ENCODE results near the gene ZC2HC1C. TPM values are rescaled to one million over a fixed set of nuclear protein-coding genes. Genes with fewer than 3 reads are reported as not detected.

Gene ZC2HC1C
- total RNA-seq (2014; rRNA removed; shearing (Covaris generic)): 1.6 and 4.1 TPM in 2 replicates

DNA sequence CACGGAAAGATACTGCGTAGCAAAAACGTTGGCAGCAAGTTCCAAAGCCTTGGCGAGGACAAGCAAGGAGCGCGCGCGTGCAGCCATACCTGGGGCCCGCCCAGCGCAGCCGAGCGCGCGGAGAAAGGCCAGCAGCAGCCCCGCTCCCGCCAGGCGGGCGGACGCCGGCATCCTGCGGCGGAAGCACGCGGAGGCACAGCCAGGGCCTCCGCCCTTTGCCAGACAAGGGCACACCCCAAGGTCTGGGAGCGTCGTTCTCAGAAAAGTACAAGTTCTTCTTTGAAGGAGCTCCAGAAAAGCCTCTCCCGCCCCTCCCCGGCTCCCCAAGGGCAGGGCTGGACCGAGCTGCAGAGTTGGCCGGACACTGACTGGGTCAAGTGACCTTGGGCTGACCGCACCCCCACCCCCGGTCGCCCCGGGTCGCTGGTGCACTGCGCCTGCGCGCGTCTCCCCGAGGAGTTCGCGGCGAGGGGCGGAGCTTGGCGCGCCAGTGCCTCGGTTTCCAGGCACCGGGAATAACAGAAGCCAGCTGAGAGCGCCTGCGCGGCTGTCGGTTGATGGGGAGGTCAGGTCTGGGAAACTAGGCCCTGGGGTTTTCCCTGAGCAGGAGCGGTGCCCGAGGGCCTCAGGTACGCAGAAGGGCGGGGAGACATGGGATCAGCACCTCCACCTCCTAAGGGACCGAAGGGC is at the start of gene ZC2HC1C:
Gene ZC2HC1C, plus strand, starts transcription at position 521 of the 690 bp plus-strand sequence. CDS start 933 bp downstream, outside the sequence.
- DNase-seq (ENCODE audit: low spot score): peak; percentile 89

DNA sequence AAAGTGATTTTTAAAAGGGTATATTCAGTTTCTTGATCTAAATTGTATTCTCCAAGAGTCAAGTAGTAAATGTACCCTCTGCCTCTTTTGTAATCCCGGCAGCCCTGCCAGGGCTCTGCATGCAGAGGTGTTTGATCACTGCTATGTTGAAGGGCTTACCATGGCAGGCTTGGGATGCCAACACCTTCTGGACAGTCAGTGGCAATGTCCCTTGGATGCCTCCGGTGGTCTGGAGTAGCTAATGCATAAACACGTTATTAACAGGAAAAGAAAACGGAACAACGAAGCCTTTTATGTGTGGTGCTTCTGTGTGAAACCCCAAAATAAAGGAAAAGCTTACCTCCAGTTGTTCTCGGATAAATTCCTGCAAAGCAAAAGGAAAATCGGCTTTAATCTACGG is 46.8 kb upstream of the ZC2HC1C start:
- peak; percentile 25 for DNase-seq (ENCODE audit: low spot score)

DNA sequence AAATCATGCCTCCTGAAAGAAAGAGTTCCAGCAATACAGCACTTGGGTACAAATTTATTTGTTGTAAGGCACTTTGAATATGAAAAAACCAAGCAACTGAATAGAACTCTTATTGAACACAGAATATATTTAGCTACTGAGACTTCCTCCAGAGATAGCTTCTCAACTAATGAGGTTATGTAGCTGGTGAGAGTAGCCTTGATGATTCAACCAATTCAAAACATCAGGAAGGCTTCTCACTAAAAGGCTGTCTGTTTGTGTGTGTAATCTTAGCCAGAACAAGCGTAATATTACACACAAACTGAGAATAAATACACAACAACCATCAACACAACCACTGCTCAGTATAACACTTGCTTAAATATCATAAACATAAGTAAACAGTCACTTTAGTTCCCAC is 46.3 kb upstream of the ZC2HC1C start:
- DNase-seq (ENCODE audit: low spot score): no peak

GRCh38 chr14:75025082-75025481 is 44.4 kb upstream of the ZC2HC1C start:
- DNase-seq (ENCODE audit: low spot score): peak; percentile 28

DNA sequence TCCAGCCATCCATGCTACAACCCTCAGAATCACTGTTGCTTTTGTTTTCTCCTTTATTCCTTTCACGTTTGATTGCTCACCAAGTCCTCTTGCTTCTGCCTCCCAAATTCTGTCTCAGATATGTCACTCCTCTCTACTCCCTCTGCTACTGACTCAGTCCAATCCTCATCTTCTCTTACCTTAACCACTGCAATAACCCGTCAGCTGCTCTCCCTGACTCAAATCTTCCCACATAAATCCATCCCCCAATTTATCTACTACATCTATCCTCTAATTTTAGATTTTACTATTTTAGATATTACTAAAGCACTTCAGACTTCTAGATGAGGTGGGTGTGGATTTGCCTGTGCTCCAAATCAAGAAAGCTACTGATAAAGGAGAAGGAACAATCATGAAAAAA is 43.6 kb upstream of the ZC2HC1C start:
- DNase-seq (ENCODE audit: low spot score): no peak

- no peak for DNase-seq (ENCODE audit: low spot score)
Measured at GRCh38 chr14:75030147-75030546, 39.3 kb upstream of the ZC2HC1C start.

GRCh38 chr14:75032939-75033338 is 36.5 kb upstream of the ZC2HC1C start:
- no peak for DNase-seq (ENCODE audit: low spot score)

DNA sequence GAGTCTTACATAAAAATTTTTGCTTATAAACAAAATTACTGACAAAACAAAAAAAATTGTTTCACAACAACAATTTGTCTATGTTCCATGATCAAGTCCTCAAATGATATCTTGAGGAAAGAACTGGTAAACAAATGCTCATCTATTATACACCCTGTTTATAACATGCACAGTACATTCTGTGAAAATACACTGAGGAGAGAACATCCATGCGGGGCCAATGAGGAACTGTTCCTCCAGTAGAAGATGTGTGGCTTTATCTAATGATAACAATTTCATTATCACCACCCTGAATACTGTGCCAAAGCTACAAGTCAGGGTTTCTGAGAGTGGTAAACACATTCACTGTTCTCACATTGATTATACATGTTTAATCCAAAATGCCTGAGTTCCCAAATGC is 28.9 kb upstream of the ZC2HC1C start:
- no peak for DNase-seq (ENCODE audit: low spot score)

DNA sequence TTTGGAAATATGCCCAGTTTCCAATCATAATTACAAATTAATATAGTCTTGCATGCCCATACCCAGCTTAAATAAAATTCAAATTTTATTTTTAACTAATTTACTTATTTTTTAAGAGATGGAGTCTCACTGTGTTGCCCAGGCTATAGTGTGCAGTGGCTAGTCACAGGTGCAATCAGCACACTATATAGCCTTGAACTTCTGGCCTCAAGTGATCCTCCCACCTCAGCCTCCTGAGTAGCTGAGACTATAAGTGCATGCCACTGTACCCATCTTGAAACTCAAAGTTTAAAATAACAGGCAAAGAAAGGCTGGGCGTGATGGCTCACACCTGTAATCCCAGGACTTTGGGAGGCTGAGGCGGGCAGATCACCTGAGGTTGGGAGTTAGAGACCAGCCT is 28.5 kb upstream of the ZC2HC1C start:
- DNase-seq (ENCODE audit: low spot score): no peak

- DNase-seq (ENCODE audit: low spot score): peak; percentile 82
Measured at GRCh38 chr14:75041613-75042012, 27.8 kb upstream of the ZC2HC1C start.

DNA sequence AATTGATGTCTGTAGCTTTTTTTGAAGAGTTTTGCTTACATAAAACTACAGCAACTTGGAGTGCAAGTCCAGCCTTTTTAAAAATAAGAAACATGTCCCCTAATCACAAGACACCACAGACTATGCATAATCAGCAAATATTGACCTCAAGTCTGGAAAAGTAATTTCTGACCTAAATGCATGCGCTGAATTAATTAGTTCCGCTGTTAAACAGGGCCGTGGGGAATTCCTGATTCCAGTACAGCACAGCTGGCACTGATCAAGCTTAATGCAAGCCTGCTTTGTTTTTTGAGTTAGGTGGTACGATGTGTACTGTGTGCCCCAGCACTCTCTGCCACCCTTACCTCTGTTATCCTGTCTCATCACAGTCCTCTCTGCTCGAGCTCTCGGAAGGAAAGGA is 27.4 kb upstream of the ZC2HC1C start:
- DNase-seq (ENCODE audit: low spot score): no peak

DNA sequence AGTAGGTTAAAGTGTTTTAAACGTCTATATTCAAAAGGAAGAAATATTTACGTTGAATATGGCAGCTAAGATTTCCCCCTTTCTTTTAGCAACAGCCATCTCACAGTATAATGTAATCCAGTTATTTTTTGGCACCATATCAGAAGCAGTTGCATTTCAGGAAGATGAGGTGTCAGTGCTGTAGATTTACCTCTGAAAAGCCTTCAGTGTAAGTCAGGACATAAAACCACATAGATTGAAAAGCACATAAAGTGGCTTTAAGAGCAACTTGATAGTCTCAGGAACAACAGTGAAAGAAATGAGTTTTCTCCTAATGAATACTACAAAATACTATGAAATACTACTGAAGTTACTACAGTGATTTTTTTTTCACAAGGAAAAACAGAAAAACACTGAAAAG is 25.1 kb upstream of the ZC2HC1C start:
- no peak for DNase-seq (ENCODE audit: low spot score)

DNA sequence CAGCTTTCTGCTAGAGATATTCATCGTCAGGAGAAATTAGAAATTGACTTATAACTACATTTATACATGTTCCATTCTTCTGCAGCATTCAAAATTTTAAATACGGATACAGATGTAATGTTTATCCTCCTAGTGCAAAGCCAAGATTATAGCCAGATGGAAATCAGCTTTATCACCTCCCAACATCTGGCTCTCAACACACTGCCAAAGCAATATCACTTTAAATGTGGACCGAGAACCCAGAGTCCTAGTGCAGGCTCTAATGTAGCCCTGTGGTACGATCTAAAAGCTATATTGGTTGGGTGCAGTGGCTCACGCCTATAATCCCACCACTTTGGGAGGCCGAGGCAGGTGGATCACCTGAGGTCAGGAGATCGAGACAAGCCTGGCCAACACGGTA is 24.7 kb upstream of the ZC2HC1C start:
- no peak for DNase-seq (ENCODE audit: low spot score)

DNA sequence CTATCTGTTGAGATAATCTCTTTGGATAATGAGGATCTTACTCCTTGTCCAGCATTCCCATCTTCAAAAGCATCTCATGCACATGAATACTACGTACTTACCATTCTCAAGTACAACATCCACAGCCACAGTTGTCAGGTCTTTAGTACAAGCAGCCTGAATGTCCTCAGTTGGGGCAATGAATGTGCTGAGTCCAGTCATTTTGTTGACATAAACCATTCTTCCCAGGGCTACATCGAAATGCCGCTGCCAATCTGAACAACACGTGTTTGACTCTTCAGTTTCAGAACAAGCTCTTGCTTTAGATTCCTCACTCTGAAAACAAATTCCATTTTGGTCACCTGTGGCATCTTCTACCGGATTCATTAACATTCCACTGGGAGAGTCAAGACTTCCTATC is 23.2 kb upstream of the ZC2HC1C start:
- DNase-seq (ENCODE audit: low spot score): no peak

DNA sequence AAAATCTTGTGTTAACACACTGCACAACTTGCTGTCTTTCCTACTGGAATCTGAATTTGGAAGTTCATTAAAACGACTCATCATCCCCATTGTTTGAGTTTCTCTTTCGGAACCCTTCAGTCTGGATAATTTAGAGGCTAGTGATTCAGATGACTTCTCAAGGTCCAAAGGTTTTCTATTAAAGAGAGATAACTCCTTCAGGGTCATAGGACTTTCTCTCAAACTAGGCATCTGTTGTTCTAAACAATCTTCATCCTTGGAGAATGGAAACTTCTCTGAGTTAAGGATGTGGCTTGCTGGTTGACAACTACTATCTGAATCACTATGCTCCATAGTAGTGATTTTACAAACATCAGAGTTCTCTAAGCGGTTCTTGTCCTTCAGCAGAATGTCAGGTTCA is 22.5 kb upstream of the ZC2HC1C start:
- DNase-seq (ENCODE audit: low spot score): no peak

DNA sequence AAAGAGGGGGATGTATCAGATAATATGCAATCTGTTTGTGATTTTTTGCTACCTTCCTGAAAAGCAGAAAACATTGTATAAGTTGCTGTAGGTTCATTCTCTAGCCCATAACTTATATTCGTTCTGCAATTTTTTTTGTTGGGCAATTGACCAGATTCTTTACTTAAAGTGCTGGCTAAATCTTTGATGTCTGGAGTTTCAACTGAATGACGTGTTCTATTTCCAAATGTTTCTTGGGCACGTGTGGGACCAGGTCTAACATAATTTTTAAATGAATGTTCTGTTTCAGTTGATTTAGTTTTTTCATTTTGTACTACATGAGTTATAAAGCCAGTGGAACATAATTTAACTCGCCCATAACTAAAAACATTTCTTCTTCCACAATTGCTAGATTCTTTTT is 21.9 kb upstream of the ZC2HC1C start:
- no peak for DNase-seq (ENCODE audit: low spot score)

GRCh38 chr14:75048101-75048500 is 21.3 kb upstream of the ZC2HC1C start:
- DNase-seq (ENCODE audit: low spot score): no peak

DNA sequence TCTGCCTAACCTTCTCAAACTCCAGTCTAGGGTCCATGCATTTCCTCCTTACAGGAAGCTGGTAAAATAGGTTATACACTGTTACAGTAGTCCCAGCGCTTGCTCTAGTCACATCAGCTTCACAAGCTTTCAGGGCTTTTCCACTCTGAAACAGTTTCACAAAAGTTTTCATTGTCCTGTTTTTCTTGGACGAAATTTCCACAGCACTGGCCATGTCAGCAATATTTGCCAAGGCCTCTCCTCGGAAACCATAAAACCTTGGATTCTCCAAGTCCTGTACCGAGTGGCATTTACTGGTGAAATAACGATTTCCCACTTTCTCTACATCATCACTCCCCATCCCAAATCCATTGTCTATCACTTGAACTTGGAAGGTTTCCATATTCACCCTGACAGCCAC is 20.3 kb upstream of the ZC2HC1C start:
- DNase-seq (ENCODE audit: low spot score): no peak

DNA sequence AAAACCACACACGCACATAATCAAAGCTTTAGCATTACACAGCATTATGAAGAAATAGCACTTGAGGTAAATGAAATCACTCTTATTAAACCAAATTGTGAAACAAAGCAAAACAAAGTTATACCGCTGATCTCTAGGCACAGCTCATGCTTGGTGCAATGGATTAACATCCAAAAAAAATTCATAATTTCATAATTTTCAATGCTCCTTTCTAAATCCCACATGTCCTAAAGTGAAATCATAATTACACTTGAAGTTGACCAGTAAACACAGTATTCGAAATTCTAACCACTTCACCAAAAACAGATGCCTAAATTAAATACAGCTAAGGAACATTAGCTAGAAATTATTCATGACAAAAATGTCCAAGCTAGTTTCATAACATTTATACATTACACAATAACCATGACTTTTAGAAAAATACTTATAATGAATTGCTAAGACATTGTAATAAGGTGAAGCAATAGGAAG is 19.7 kb upstream of the ZC2HC1C start:
- no peak for DNase-seq (ENCODE audit: low spot score)

GRCh38 chr14:75050852-75051555 is 18.4 kb upstream of the ZC2HC1C start, which contains the start of gene MLH3:
Gene MLH3, minus strand, starts transcription at chr14:75051467. Its CDS starts 1,812 bp downstream, at chr14:75049655.
- peak; percentile 86 for DNase-seq (ENCODE audit: low spot score)

GRCh38 chr14:75051556-75051899 is 17.9 kb upstream of the ZC2HC1C start:
- no peak for DNase-seq (ENCODE audit: low spot score)

DNA sequence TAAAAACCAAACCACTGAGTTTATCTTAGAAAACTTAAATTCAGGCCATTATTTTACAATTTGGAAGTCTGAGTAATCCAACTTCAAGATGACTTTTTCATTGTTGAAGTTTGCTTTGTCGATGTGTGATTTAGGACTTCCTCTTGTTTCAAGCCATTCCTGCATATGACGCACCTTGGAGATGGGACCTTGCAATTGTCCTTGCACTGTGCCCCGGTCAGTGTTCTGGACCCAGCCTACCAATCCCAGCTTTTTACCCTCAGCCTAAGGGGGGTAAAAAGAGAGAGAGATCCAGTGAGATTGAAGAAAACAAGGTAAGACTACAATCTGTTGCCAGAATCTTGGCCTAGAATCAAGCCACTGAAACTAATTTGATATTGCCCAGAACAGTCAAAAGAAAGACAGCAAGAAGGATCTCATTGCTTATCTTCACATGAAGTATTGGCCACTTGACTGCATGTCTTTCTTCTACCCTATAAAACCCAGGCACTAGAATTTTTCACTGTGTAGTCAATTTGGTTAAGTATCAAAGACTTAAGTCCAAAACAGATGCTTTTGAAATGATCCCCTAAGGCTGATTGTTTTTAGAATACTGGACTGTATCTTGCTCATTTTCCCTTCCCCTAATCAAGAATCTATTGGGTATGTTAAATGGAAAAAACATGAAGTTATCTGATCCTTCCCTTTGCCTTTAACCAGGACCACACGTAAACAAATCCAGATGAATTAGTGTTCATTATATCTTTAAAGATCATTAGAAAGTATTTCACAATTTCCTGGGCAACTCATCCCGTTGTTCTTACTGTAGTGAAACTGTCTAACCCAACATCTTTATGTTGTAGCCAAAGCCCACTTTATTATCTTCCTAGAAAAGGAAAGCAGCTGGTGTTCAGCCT is 15.8 kb upstream of the ZC2HC1C start:
- DNase-seq (ENCODE audit: low spot score): no peak

Data from HT-29 (cell line).